H9 (cell line): ENCODE data around the gene RIMBP3C. TPM values are rescaled to one million over a fixed set of nuclear protein-coding genes. Genes with fewer than 3 reads are reported as not detected.

Experiments used
- DNase-seq: peaks from one replicate; pipeline ENCODE4 v3.0.0-alpha.2; 2017
- H2AFZ ChIP-seq: one replicate; pipeline ENCODE4 v1.6.1; 2013; ENCODE audit warnings: mild to moderate bottlenecking, low read length, control low read depth, moderate library complexity
- H2AK5ac ChIP-seq: 2 replicates; pipeline ENCODE4 v1.6.1; 2013; ENCODE audit warnings: low read length, control low read depth, mixed read lengths; ENCODE audit not compliant: insufficient read length
- H2BK120ac ChIP-seq: one replicate; pipeline ENCODE4 v1.6.1; 2013; ENCODE audit warnings: low read depth, mild to moderate bottlenecking, low read length, control low read depth, inconsistent platforms; ENCODE audit not compliant: poor library complexity, severe bottlenecking
- H2BK12ac ChIP-seq: 2 replicates; pipeline ENCODE4 v1.6.1; 2013; ENCODE audit warnings: low read length, control low read depth, mixed read lengths, low read depth; ENCODE audit not compliant: insufficient read length
- H2BK15ac ChIP-seq: 2 replicates; pipeline ENCODE4 v1.6.1; 2013; ENCODE audit warnings: low read depth, low read length, control low read depth
- H2BK20ac ChIP-seq: one replicate; pipeline ENCODE4 v1.6.1; 2013; ENCODE audit warnings: low read depth, mild to moderate bottlenecking, low read length, control low read depth, inconsistent platforms; ENCODE audit not compliant: poor library complexity, severe bottlenecking
- H2BK5ac ChIP-seq: 2 replicates; pipeline ENCODE4 v1.6.1; 2013; ENCODE audit warnings: low read length, control low read depth, mixed read lengths; ENCODE audit not compliant: insufficient read length
- H3K14ac ChIP-seq: 2 replicates; pipeline ENCODE4 v1.6.1; 2013; ENCODE audit warnings: low read length, control low read depth; ENCODE audit not compliant: insufficient read depth
- H3K18ac ChIP-seq: 2 replicates; pipeline ENCODE4 v1.6.1; 2013; ENCODE audit warnings: low read depth, mild to moderate bottlenecking, mixed read lengths, low read length, control low read depth; ENCODE audit not compliant: insufficient read length
- H3K23ac ChIP-seq: 2 replicates; pipeline ENCODE4 v1.6.1; 2013; ENCODE audit warnings: low read length, control low read depth, mixed read lengths, low read depth; ENCODE audit not compliant: insufficient read length
- H3K23me2 ChIP-seq: 2 replicates; pipeline ENCODE4 v1.6.1; 2013; ENCODE audit warnings: low read depth, mild to moderate bottlenecking, mixed read lengths, low read length, control low read depth; ENCODE audit not compliant: insufficient read length, poor library complexity, severe bottlenecking
- H3K27ac ChIP-seq: 2 replicates; pipeline ENCODE4 v1.5.1; 2013; ENCODE audit warnings: low read length, control low read depth, mixed read lengths, low read depth; ENCODE audit not compliant: insufficient read length
- H3K27me3 ChIP-seq: 2 replicates; pipeline ENCODE4 v1.6.1; 2013; ENCODE audit warnings: low read length, control low read depth, inconsistent platforms; ENCODE audit not compliant: insufficient read depth
- H3K4ac ChIP-seq: 2 replicates; pipeline ENCODE4 v1.6.1; 2013; ENCODE audit warnings: low read depth, mild to moderate bottlenecking, control low read depth, inconsistent platforms, low read length, moderate library complexity
- H3K4me1 ChIP-seq: 2 replicates; pipeline ENCODE4 v1.6.1; 2013; ENCODE audit warnings: low read length, control low read depth, inconsistent platforms; ENCODE audit not compliant: insufficient read depth
- H3K4me2 ChIP-seq: 2 replicates; pipeline ENCODE4 v1.6.1; 2013; ENCODE audit warnings: low read length, control low read depth, mixed read lengths; ENCODE audit not compliant: insufficient read length, insufficient read depth
- H3K56ac ChIP-seq: 2 replicates; pipeline ENCODE4 v1.6.1; 2013; ENCODE audit warnings: low read depth, mild to moderate bottlenecking, mixed read lengths, low read length, control low read depth; ENCODE audit not compliant: insufficient read length
- H3K79me1 ChIP-seq: 2 replicates; pipeline ENCODE4 v1.6.1; 2013; ENCODE audit warnings: low read depth, mild to moderate bottlenecking, moderate library complexity, low read length, control low read depth, inconsistent platforms; ENCODE audit not compliant: insufficient read depth, poor library complexity, severe bottlenecking
- H3K79me2 ChIP-seq: 2 replicates; pipeline ENCODE4 v1.6.1; 2013; ENCODE audit warnings: low read length, control low read depth, inconsistent platforms; ENCODE audit not compliant: insufficient read depth
- H3K9ac ChIP-seq: 2 replicates; pipeline ENCODE4 v1.6.1; 2013; ENCODE audit warnings: low read length, control low read depth, mixed read lengths; ENCODE audit not compliant: insufficient read length; ENCODE audit errors: extremely low read depth
- H3K9me3 ChIP-seq: one replicate; pipeline ENCODE4 v1.6.1; 2013; ENCODE audit warnings: low read depth, low read length, inconsistent platforms; ENCODE audit not compliant: control insufficient read depth
- H3T11ph ChIP-seq: one replicate; pipeline ENCODE4 v1.6.1; 2013; ENCODE audit warnings: mild to moderate bottlenecking, low read length, control low read depth, inconsistent platforms
- H4K20me1 ChIP-seq: one replicate; pipeline ENCODE4 v1.6.1; 2013; ENCODE audit not compliant: control insufficient read depth, insufficient read length, insufficient read depth
- H4K5ac ChIP-seq: 2 replicates; pipeline ENCODE4 v1.6.1; 2013; ENCODE audit warnings: low read depth, mild to moderate bottlenecking, mixed read lengths, low read length, control low read depth; ENCODE audit not compliant: insufficient read length
- H4K8ac ChIP-seq: replicated peaks from 2 replicates; pipeline ENCODE4 v1.6.1; 2013; ENCODE audit warnings: low read length, control low read depth, mixed read lengths, low read depth; ENCODE audit not compliant: insufficient read length
- H4K91ac ChIP-seq: 2 replicates; pipeline ENCODE4 v1.6.1; 2013; ENCODE audit warnings: low read depth, mild to moderate bottlenecking, moderate library complexity, mixed read lengths, low read length, control low read depth; ENCODE audit not compliant: insufficient read length
- H3K27ac Mint-ChIP-seq, 3 experiments: 2 replicates in 2 of 3; 3 replicates in 1 of 3; pipeline ENCODE4 v1.8.0; 2020 to 2021; ENCODE audit warnings: mixed read lengths in 3 of 3, mild to moderate bottlenecking in 1 of 3, moderate library complexity in 1 of 3
- H3K27me3 Mint-ChIP-seq: 2 replicates; pipeline ENCODE4 v1.8.0; 2021; ENCODE audit warnings: low read depth, mild to moderate bottlenecking, moderate library complexity, mixed read lengths
- H3K36me3 Mint-ChIP-seq, 3 experiments: 2 replicates in 2 of 3; 3 replicates in 1 of 3; pipeline ENCODE4 v1.8.0; 2020 to 2021; ENCODE audit warnings: low read depth in 3 of 3, mixed read lengths in 3 of 3; ENCODE audit not compliant: insufficient read depth in 1 of 3
- H3K4me1 Mint-ChIP-seq, 2 experiments: 2 replicates each; pipeline ENCODE4 v1.8.0; 2020; ENCODE audit warnings: mixed read lengths in 2 of 2
- H3K4me3 Mint-ChIP-seq, 2 experiments: 2 replicates in 1 of 2; 3 replicates in 1 of 2; pipeline ENCODE4 v1.8.0; 2020 to 2021; ENCODE audit warnings: mild to moderate bottlenecking in 2 of 2, mixed read lengths in 2 of 2, moderate library complexity in 1 of 2
- H3K9me3 Mint-ChIP-seq, 2 experiments: 2 replicates in 1 of 2; 3 replicates in 1 of 2; pipeline ENCODE4 v1.8.0; 2020; ENCODE audit warnings: mild to moderate bottlenecking in 2 of 2, mixed read lengths in 2 of 2, moderate library complexity in 1 of 2
- WGBS: extraction: QIAGEN DNeasy Blood & Tissue Kit; methylation state at CpG from one replicate; pipeline ENCODE4 v1.1.7; 2013; ENCODE audit warnings: missing lambda C conversion rate, low lambda C conversion rate, mixed read lengths; ENCODE audit not compliant: insufficient read length; ENCODE audit errors: extremely low coverage; 5-methylcytosine and 5-hydroxymethylcytosine counted together
- total RNA-seq: library from RNA; stranded (reverse); gene quantifications from 2 replicates; pipeline ENCODE4 v1.2.1, GENCODE V29; 2021
- TF ChIP-seq, protein P1 (sequence below): fragments of 200-600 bp; sonication (generic); conservative IDR thresholded peaks from 3 replicates; pipeline ENCODE4 v1.8.0; 2021; ENCODE audit warnings: antibody characterized with exemption, mild to moderate bottlenecking

RIMBP3C gene
- total RNA-seq, 1 experiment from 2014 or later = 0.44 TPM

DNA sequence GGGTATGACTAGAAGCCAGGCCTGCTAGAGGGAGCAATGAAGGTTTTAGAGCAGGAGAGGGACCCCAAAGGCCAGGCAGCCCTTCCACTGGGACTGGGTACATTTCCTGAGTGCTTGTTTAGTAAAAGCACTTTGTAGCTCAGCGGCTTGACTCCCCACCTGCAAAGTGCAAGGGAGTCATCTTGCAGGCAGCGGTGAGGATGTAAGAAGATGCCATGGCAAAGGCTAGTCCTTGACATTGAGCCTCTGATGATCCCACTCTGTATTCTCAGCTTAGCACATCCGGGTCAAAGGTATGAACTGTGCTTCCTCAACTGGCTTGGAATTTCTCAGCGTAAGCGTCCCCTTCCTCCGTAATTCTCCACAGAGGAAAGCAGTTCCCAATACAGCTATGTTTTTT, 13.2 kb upstream of the RIMBP3C start:
- H3K79me2 ChIP-seq = peaks cover 13% of the 10 kb centered on the region; the same call in 1 of the 2 replicates
- no peaks in the 10 kb centered on the region for H3K9me3 ChIP-seq
- no peak overlapping the region for H3K27ac Mint-ChIP-seq
- H2BK20ac ChIP-seq = no peak overlapping the region
- no peak overlapping the region for H4K91ac ChIP-seq
- no peak overlapping the region for H2BK12ac ChIP-seq
- H2BK120ac ChIP-seq = no peak overlapping the region
- H3K9ac ChIP-seq = no peak overlapping the region
- no peak overlapping the region for H2AFZ ChIP-seq
- no peak overlapping the region for H3K4me2 ChIP-seq
- no peak for DNase-seq
- no peak overlapping the region for H3K27ac ChIP-seq
- H3K14ac ChIP-seq = no peak overlapping the region
- H3K56ac ChIP-seq = no peak overlapping the region
- no peak overlapping the region for H2AK5ac ChIP-seq
- peaks cover 0 to 2% (median 2%) of the 10 kb centered on the region in 3 experiments; a peak in 3 of 7 replicates for H3K36me3 Mint-ChIP-seq
- no peak overlapping the region for H3T11ph ChIP-seq
- no peaks in the 10 kb centered on the region for H3K9me3 Mint-ChIP-seq
- H3K18ac ChIP-seq = no peak overlapping the region
- no peak overlapping the region; a peak in 1 of 5 replicates for H3K4me3 Mint-ChIP-seq
- H3K4ac ChIP-seq = no peak overlapping the region
- no peak overlapping the region for H2BK5ac ChIP-seq
- TF ChIP-seq, protein P1, sequence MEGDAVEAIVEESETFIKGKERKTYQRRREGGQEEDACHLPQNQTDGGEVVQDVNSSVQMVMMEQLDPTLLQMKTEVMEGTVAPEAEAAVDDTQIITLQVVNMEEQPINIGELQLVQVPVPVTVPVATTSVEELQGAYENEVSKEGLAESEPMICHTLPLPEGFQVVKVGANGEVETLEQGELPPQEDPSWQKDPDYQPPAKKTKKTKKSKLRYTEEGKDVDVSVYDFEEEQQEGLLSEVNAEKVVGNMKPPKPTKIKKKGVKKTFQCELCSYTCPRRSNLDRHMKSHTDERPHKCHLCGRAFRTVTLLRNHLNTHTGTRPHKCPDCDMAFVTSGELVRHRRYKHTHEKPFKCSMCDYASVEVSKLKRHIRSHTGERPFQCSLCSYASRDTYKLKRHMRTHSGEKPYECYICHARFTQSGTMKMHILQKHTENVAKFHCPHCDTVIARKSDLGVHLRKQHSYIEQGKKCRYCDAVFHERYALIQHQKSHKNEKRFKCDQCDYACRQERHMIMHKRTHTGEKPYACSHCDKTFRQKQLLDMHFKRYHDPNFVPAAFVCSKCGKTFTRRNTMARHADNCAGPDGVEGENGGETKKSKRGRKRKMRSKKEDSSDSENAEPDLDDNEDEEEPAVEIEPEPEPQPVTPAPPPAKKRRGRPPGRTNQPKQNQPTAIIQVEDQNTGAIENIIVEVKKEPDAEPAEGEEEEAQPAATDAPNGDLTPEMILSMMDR = no peak
- WGBS = no CpG with 5 or more reads among the region's 6 CpGs
- no peaks in the 10 kb centered on the region for H4K20me1 ChIP-seq
- no peaks in the 10 kb centered on the region for H3K27me3 ChIP-seq
- peaks cover 6 to 10% of the 10 kb centered on the region in 2 experiments for H3K4me1 Mint-ChIP-seq
- H4K5ac ChIP-seq = no peak overlapping the region
- H3K23me2 ChIP-seq = peaks cover 8% of the 10 kb centered on the region
- no peak overlapping the region for H3K23ac ChIP-seq
- H3K79me1 ChIP-seq = no peaks in the 10 kb centered on the region
- peaks cover 15% of the 10 kb centered on the region for H3K27me3 Mint-ChIP-seq
- H4K8ac ChIP-seq = no peak overlapping the region
- no peaks in the 10 kb centered on the region for H3K4me1 ChIP-seq
- no peak overlapping the region for H2BK15ac ChIP-seq
